Breast epithelium (tissue), 3 donors: ENCODE measurements around the gene RAPGEF4.

ENCODE experiments used
- POLR2A ChIP-seq: fragments of 450-650 bp; IDR thresholded peaks from one replicate; pipeline ENCODE4 v1.6.1; 2016; ENCODE audit warnings: antibody characterized with exemption, mild to moderate bottlenecking, moderate library complexity
- TF ChIP-seq, protein P1 (sequence below), 3 donors: fragments of 450-650 bp; IDR thresholded peaks; one replicate each; pipeline ENCODE4 v1.5.1; 2016 to 2017; ENCODE audit warnings: antibody characterized with exemption in 3 of 3, mild to moderate bottlenecking in 3 of 3, moderate library complexity in 3 of 3

DNA sequence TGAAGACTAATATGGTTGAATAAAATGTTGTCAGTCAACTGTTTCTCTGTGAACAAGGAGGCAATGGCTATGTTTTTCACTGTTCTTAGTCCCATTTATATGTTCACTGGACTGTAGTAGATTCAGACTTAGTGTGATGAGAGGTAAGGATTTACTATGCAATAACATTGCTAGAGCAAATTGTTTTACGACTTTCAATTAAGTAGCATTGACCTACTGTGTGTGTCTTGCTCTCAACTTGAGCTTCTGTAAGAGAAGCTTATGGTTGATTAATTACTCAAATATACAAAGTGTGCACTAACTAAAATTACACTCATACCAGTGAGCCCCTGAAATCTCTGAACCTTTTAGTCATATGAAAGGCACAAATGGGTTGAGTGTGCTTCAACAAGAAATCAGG is 168.6 kb downstream of the RAPGEF4 start:
- TF ChIP-seq, protein P1, sequence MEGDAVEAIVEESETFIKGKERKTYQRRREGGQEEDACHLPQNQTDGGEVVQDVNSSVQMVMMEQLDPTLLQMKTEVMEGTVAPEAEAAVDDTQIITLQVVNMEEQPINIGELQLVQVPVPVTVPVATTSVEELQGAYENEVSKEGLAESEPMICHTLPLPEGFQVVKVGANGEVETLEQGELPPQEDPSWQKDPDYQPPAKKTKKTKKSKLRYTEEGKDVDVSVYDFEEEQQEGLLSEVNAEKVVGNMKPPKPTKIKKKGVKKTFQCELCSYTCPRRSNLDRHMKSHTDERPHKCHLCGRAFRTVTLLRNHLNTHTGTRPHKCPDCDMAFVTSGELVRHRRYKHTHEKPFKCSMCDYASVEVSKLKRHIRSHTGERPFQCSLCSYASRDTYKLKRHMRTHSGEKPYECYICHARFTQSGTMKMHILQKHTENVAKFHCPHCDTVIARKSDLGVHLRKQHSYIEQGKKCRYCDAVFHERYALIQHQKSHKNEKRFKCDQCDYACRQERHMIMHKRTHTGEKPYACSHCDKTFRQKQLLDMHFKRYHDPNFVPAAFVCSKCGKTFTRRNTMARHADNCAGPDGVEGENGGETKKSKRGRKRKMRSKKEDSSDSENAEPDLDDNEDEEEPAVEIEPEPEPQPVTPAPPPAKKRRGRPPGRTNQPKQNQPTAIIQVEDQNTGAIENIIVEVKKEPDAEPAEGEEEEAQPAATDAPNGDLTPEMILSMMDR (IDR thresholded peaks at IDR 0.05) = no peak
- no peak for TF ChIP-seq POLR2A
